Endothelial cell of umbilical vein (primary cell): Measurements from ENCODE around the gene APOB.

Source experiments
- CTCF ChIP-seq, 2 donors: IDR thresholded peaks; 1 replicate in 1 of 2; 2 replicates in 1 of 2; pipeline ENCODE4 v1.5.1; 2011; ENCODE audit warnings: low read length in 2 of 2, mild to moderate bottlenecking in 2 of 2, moderate library complexity in 2 of 2, control low read depth in 1 of 2, inconsistent platforms in 1 of 2, low read depth in 1 of 2; ENCODE audit not compliant: insufficient read depth in 1 of 2; ENCODE audit errors: extremely low read depth in 1 of 2
- EZH2 ChIP-seq: IDR thresholded peaks from 2 replicates; pipeline ENCODE4 v1.6.1; 2012; ENCODE audit warnings: borderline replicate concordance, low read depth, mild to moderate bottlenecking, moderate library complexity, low read length, inconsistent platforms; ENCODE audit not compliant: severe bottlenecking
- FOS ChIP-seq: IDR thresholded peaks from 2 replicates; pipeline ENCODE4 v1.6.1; 2011; ENCODE audit warnings: mild to moderate bottlenecking, low read length, moderate library complexity, borderline replicate concordance; ENCODE audit not compliant: insufficient read depth
- MAX ChIP-seq: IDR thresholded peaks from 2 replicates; pipeline ENCODE4 v1.6.1; 2011; ENCODE audit not compliant: insufficient read depth, insufficient read length
- MYC ChIP-seq: IDR thresholded peaks from one replicate; pipeline ENCODE4 v1.6.1; 2011; ENCODE audit warnings: mild to moderate bottlenecking, low read depth, low read length
- POLR2A ChIP-seq: IDR thresholded peaks from 2 replicates; pipeline ENCODE4 v1.6.1; 2012; ENCODE audit warnings: low read depth, mild to moderate bottlenecking, control low read depth, low read length
- POLR2AphosphoS5 ChIP-seq: IDR thresholded peaks from 2 replicates; pipeline ENCODE4 v1.6.1; 2012; ENCODE audit warnings: low read depth, mild to moderate bottlenecking, control low read depth, low read length, moderate library complexity; ENCODE audit not compliant: insufficient read depth

- TF ChIP-seq POLR2AphosphoS5 (no peak), CTCF (IDR thresholded peaks at IDR 0.05; ENCODE audit: extremely low read depth in 1 of 2, insufficient read depth in 1 of 2, low read depth in 1 of 2, low read length in 2 of 2) (no peak), POLR2A (no peak), EZH2 (no peak), MAX (no peak), FOS (no peak), MYC (no peak)
Measured at GRCh38 chr2:21004181-21004572, 39.7 kb downstream of the APOB start.
